ENCODE results near the gene PRAC2. TPM values are rescaled to one million over a fixed set of nuclear protein-coding genes. Genes with fewer than 3 reads are reported as not detected.

The PRAC2 gene
- total RNA-seq, 1 donor from 2014 or later, result not detected

DNA sequence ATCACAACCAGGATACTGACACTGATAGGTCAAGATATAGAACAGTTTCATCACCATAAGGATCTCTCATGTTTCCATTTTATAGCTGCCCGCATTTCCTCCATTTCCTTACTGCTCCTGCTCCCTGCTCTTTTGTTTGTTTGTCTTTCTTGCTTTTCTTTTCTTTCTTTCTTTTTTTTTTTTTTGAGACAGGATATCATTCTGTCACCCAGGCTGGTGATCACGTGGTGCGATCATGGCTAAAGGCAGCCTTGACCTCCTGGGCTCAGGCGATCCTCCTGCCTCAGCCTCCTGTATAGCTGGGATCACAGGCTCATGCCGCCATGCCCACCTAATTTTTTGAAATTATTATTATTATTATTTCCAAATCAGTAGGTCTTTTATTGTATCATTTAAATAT, 32.3 kb upstream of the PRAC2 start:
- no peak for FAIRE-seq
- TF ChIP-seq, protein P1, sequence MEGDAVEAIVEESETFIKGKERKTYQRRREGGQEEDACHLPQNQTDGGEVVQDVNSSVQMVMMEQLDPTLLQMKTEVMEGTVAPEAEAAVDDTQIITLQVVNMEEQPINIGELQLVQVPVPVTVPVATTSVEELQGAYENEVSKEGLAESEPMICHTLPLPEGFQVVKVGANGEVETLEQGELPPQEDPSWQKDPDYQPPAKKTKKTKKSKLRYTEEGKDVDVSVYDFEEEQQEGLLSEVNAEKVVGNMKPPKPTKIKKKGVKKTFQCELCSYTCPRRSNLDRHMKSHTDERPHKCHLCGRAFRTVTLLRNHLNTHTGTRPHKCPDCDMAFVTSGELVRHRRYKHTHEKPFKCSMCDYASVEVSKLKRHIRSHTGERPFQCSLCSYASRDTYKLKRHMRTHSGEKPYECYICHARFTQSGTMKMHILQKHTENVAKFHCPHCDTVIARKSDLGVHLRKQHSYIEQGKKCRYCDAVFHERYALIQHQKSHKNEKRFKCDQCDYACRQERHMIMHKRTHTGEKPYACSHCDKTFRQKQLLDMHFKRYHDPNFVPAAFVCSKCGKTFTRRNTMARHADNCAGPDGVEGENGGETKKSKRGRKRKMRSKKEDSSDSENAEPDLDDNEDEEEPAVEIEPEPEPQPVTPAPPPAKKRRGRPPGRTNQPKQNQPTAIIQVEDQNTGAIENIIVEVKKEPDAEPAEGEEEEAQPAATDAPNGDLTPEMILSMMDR (IDR thresholded peaks at IDR 0.05; ENCODE audit: insufficient read depth, low read length, severe bottlenecking), result no peak
- Histone ChIP-seq H3K27me3 (ENCODE audit: control insufficient read depth, insufficient read depth, low read length) (no peaks in the 10 kb centered on the region), H3K36me3 (ENCODE audit: control insufficient read depth, insufficient read depth, low read length) (no peaks in the 10 kb centered on the region), H3K4me3 (ENCODE audit: low read depth, low read length) (no peak overlapping the region)
- DNase-seq (ENCODE audit: low read depth), result no peak

DNA sequence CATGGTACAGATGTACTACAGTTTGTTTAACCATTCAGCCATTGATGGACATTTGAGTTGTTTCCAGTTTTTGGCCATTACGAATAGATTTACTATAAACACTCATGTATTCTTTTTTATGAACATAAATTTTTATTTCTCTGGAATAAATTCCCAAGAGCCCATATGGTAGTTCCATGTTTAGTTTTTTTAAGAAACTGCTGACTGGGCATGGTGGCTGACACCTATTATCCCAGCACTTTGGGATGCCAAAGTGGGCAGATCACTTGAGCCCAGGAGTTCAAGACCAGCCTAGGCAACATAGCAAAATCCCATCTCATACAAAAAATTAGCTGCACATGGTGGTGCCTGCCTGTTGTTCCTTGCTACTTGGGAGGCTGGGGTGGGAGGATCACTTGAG, 30.9 kb upstream of the PRAC2 start:
- no peaks in the 10 kb centered on the region for H3K36me3 ChIP-seq (ENCODE audit: control insufficient read depth, insufficient read depth, low read length)
- TF ChIP-seq, protein P1 (IDR thresholded peaks at IDR 0.05; ENCODE audit: insufficient read depth, low read length, severe bottlenecking), result no peak
- FAIRE-seq (no peak), DNase-seq (ENCODE audit: low read depth) (no peak)
- H3K4me3 ChIP-seq (ENCODE audit: low read depth, low read length), result no peak overlapping the region
- no peaks in the 10 kb centered on the region for H3K27me3 ChIP-seq (ENCODE audit: control insufficient read depth, insufficient read depth, low read length)

DNA sequence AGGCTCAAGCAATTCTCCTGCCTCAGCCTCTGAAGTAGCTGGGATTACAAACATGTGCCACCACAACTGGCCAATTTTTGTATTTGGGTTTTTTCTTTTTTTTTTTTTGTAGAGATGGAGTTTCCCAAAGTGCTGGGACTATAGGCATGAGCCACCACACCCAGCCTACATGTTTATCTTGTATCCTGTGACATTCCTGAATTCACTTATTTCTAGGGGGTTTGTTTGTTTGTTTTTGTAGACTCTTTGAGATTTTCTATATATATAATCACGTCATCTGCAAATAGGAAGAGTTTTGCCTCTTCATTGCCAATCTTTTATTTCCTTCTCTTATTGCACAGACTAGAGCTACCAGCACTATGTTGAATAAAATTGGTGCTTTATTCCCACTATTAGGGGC, 29.8 kb upstream of the PRAC2 start:
- FAIRE-seq (no peak), DNase-seq (ENCODE audit: low read depth) (no peak)
- H3K4me3 ChIP-seq (ENCODE audit: low read depth, low read length), result no peak overlapping the region
- H3K27me3 ChIP-seq (ENCODE audit: control insufficient read depth, insufficient read depth, low read length), result no peaks in the 10 kb centered on the region
- no peaks in the 10 kb centered on the region for H3K36me3 ChIP-seq (ENCODE audit: control insufficient read depth, insufficient read depth, low read length)
- TF ChIP-seq, protein P1 (IDR thresholded peaks at IDR 0.05; ENCODE audit: insufficient read depth, low read length, severe bottlenecking), result no peak

DNA sequence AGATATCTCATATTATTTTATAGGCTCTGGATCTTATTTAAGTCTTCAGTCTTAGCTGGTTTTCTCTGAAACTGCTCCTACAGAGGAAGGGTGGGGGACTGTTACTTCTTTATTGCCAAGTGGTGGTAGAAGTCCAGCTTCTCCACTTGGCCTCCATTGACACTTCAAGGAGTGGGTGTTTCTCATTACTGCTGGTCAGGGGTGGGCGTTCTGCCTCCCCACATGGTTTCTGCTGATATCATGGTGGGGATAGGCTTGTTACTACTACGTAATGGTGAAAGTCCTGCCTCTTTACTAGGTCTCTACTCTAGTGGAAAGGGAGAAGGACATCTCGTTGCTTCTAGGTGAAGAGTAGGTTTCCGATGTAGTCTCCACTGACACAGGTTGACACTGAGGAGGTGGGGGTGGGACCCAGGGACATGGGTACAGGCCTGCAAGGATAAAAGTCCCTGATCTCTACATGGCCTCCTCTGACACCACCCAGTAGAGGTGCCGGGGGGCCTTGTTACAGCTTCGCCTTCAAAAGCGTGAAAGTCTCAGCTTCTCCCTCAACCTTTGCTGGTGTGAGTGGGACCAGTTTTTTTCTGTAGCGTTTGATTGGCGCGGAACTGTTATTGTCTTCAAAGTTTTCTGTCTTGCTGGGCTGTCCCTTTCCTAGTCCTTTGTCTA, 21.0 kb upstream of the PRAC2 start:
- TF ChIP-seq, protein P1 (IDR thresholded peaks at IDR 0.05; ENCODE audit: insufficient read depth, low read length, severe bottlenecking), result no peak
- no peak for FAIRE-seq
- Histone ChIP-seq H3K4me3 (ENCODE audit: low read depth, low read length) (no peak overlapping the region), H3K36me3 (ENCODE audit: control insufficient read depth, insufficient read depth, low read length) (no peaks in the 10 kb centered on the region), H3K27me3 (ENCODE audit: control insufficient read depth, insufficient read depth, low read length) (peaks cover 13% of the 10 kb centered on the region)
- DNase-seq (ENCODE audit: low read depth), result no peak

DNA sequence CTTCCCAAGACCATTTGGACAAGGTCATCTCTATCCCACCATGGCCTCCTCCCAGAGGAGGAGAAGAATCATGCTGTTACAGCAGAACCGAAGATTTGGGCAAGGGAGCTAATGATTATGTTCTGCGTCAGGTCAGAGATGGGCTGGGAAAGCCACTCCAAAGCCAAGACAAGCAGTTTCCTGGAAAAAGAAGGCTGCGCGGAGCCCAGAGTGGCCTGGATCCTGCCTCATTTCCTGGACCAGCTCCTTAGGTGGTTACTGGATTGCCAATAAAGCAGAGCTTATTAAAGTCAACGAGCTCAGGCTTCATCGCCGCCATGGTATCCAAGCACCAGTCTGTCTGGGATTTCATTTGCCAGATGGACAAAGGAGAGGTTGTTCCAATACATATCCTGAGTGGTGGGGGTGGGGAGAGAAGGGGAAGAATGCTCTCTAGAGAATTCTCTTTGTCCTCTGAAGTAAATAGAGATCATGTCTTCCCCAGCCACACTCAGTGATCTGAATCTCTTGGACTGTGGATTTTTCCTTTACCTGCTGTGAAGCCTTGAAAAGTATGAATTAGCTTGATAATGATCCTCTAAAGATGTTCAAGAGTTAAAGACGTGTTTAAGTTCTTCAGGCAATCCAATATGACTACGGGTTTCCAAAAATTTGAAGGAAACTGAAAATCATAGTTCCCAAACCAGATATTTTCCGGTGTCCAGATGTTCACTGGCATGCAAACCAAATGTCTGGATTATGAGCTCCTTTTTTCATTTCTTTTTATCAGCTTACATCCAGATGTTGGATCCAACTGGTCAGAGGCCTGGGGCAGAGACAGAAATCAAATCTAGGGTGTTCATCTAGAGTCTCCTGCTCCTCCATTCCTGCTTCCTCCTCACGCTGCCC, 18.4 kb upstream of the PRAC2 start:
- no peaks in the 10 kb centered on the region for H3K36me3 ChIP-seq (ENCODE audit: control insufficient read depth, insufficient read depth, low read length)
- no peak for FAIRE-seq
- no peak overlapping the region for H3K4me3 ChIP-seq (ENCODE audit: low read depth, low read length)
- no peak for DNase-seq (ENCODE audit: low read depth)
- TF ChIP-seq, protein P1 (IDR thresholded peaks at IDR 0.05; ENCODE audit: insufficient read depth, low read length, severe bottlenecking), result no peak
- H3K27me3 ChIP-seq (ENCODE audit: control insufficient read depth, insufficient read depth, low read length), result peaks cover 14% of the 10 kb centered on the region
